CD4-positive, alpha-beta T cell treated with Interleukin-12 subunit alpha and Interleukin-12 subunit beta, for 1 hour (primary cell): ENCODE results near the gene ANKRD11.
"Not testable (repeated sequence)": the region's sequence is repeated elsewhere in the genome, so short reads cannot be mapped to it uniquely, and the experiment has no call there.

ENCODE experiments used
- DNase-seq: peaks from one replicate; pipeline ENCODE4 v3.0.0-alpha.2; 2020

The ANKRD11 gene

GRCh38 chr16:89449726-89450335 lies 40.5 kb downstream of the ANKRD11 start:
- DNase-seq, result no peak

GRCh38 chr16:89448656-89449055 lies 41.7 kb downstream of the ANKRD11 start:
- DNase-seq, result no peak

GRCh38 chr16:89446975-89447293 lies 43.4 kb downstream of the ANKRD11 start:
- no peak for DNase-seq

- no peak for DNase-seq
Observed at GRCh38 chr16:89446136-89446974, 44.0 kb downstream of the ANKRD11 start.

GRCh38 chr16:89445166-89445565 lies 45.2 kb downstream of the ANKRD11 start:
- DNase-seq, result no peak

GRCh38 chr16:89444728-89445127 lies 45.6 kb downstream of the ANKRD11 start:
- no peak for DNase-seq

- no peak for DNase-seq
Observed at GRCh38 chr16:89444151-89444723, 46.1 kb downstream of the ANKRD11 start.

- no peak for DNase-seq
Observed at GRCh38 chr16:89443727-89444084, 46.7 kb downstream of the ANKRD11 start.

GRCh38 chr16:89442990-89443726 lies 47.2 kb downstream of the ANKRD11 start:
- no peak for DNase-seq

GRCh38 chr16:89442588-89442987 lies 47.8 kb downstream of the ANKRD11 start:
- DNase-seq, result no peak

GRCh38 chr16:89439659-89440058 lies 50.7 kb downstream of the ANKRD11 start:
- no peak for DNase-seq

GRCh38 chr16:89437991-89438390 lies 52.4 kb downstream of the ANKRD11 start:
- DNase-seq, result no peak

- no peak for DNase-seq
Observed at GRCh38 chr16:89437251-89437987, 52.9 kb downstream of the ANKRD11 start.

GRCh38 chr16:89436366-89436765 lies 54.0 kb downstream of the ANKRD11 start:
- DNase-seq, result no peak

GRCh38 chr16:89435059-89435458 lies 55.3 kb downstream of the ANKRD11 start:
- DNase-seq, result peak; percentile 36

GRCh38 chr16:89434490-89434889 lies 55.9 kb downstream of the ANKRD11 start:
- DNase-seq, result no peak

- not testable (repeated sequence) for DNase-seq
Observed at GRCh38 chr16:89433363-89433984, 56.9 kb downstream of the ANKRD11 start.

- no peak for DNase-seq
Observed at GRCh38 chr16:89431630-89432029, 58.7 kb downstream of the ANKRD11 start.

- DNase-seq, result no peak
Observed at GRCh38 chr16:89431158-89431584, 59.2 kb downstream of the ANKRD11 start.

- DNase-seq, result no peak
Observed at GRCh38 chr16:89430436-89431157, 59.8 kb downstream of the ANKRD11 start.

GRCh38 chr16:89428605-89429004 lies 61.8 kb downstream of the ANKRD11 start:
- DNase-seq, result not testable (repeated sequence)
